Upper lobe of right lung (tissue), 1 donor: Measurements from ENCODE around the gene ABHD17A. TPM values are rescaled to one million over a fixed set of nuclear protein-coding genes. Genes with fewer than 3 reads are reported as not detected.

Experiments
- ATAC-seq: fragments of 200-7000 bp; cut with Tn5 transposase; one replicate; pipeline ENCODE4 v1.9.1; 2020; ENCODE audit warnings: mild to moderate bottlenecking, moderate library complexity
- DNase-seq: peaks from one replicate; pipeline ENCODE4 v3.0.0-alpha.2; 2020
- H3K27ac ChIP-seq: fragments of 200-600 bp; one replicate; pipeline ENCODE4 v1.8.0; 2022
- H3K27me3 ChIP-seq: fragments of 200-600 bp; one replicate; pipeline ENCODE4 v1.8.0; 2022; ENCODE audit warnings: mild to moderate bottlenecking
- H3K36me3 ChIP-seq: fragments of 200-600 bp; one replicate; pipeline ENCODE4 v1.8.0; 2022
- H3K4me1 ChIP-seq: fragments of 200-600 bp; one replicate; pipeline ENCODE4 v1.8.0; 2022
- H3K4me3 ChIP-seq: fragments of 200-600 bp; one replicate; pipeline ENCODE4 v1.8.0; 2022; ENCODE audit warnings: mild to moderate bottlenecking
- H3K9me3 ChIP-seq: fragments of 200-600 bp; one replicate; pipeline ENCODE4 v1.8.0; 2022
- CTCF ChIP-seq: fragments of 200-600 bp; IDR thresholded peaks from one replicate; pipeline ENCODE4 v1.8.0; 2022; ENCODE audit warnings: antibody characterized with exemption
- intact Hi-C: fragments of 100-400 bp; cut with DNase I; formaldehyde crosslinking; loops from one replicate; pipeline ENCODE4 v1.11.0; 2022
- total RNA-seq: library from RNA; stranded (reverse); fragmentation: NEBNext Ultra II Directional; extraction: Animal tissue kit (Norgen Biotek cat#: 25700); gene quantifications from one replicate; pipeline ENCODE4 v1.2.1, GENCODE V29; 2021
- donor health status: DM: no; HTN: yes; CAD: no; lungs with severe emphysema.

Gene ABHD17A
- total RNA-seq, 1 donor from 2014 or later: 76.1 TPM

GRCh38 chr19:1840541-1841115 lies 44.7 kb downstream of the ABHD17A start:
- no peak for TF ChIP-seq CTCF
- Histone ChIP-seq H3K27ac (peak overlapping the region; percentile 47), H3K36me3 (no peaks in the 10 kb centered on the region), H3K27me3 (no peaks in the 10 kb centered on the region), H3K4me1 (peaks cover 56% of the 10 kb centered on the region), H3K4me3 (peak overlapping the region; percentile 38), H3K9me3 (no peaks in the 10 kb centered on the region)
- DNase-seq (no peak), ATAC-seq (peak; percentile 24)
- intact Hi-C loops: no loop called here

GRCh38 chr19:1839658-1840540 lies 45.4 kb downstream of the ABHD17A start:
- intact Hi-C loops: no loop called here

DNA sequence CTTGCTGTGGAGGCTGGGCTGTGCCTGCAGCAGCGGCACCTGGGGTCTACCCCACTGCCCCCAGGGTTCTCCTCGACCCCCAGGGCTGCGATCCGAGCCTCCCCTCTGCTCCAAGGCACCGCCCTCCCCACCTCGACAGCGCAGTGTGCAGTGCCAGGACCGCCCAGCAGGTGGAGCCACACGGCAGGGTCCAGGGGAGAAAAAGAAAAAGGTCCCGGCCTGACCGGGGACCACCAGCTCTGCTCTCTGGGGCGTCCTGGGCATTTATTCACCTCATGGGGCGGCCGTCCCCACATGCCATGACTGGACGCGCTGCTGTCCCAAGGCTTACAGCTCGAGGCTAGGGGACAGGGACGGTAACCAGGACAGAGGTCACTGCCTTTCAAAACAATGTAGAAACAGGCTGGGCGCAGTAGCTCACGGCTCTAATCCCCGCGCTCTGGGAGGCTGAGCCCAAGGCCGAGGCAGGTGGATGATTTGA lies 47.6 kb downstream of the ABHD17A start:
- DNase-seq (no peak), ATAC-seq (peak; percentile 65)
- H3K36me3 ChIP-seq: no peaks in the 10 kb centered on the region
- no peaks in the 10 kb centered on the region for H3K9me3 ChIP-seq
- H3K27me3 ChIP-seq: no peaks in the 10 kb centered on the region
- H3K4me1 ChIP-seq: peaks cover 34% of the 10 kb centered on the region
- intact Hi-C loops: no loop called here
- H3K27ac ChIP-seq: no peak overlapping the region
- no peak overlapping the region for H3K4me3 ChIP-seq
- peak; percentile 87 for TF ChIP-seq CTCF

More at GRCh38 chr19:1839658-1840540, 45.4 kb downstream of the ABHD17A start:
- peak; percentile 5 for ATAC-seq
- no peaks in the 10 kb centered on the region for H3K36me3 ChIP-seq
- H3K27me3 ChIP-seq: no peaks in the 10 kb centered on the region
- peak overlapping the region; percentile 8 for H3K4me3 ChIP-seq
- peaks cover 48% of the 10 kb centered on the region for H3K4me1 ChIP-seq
- no peak for DNase-seq
- no peaks in the 10 kb centered on the region for H3K9me3 ChIP-seq
- no peak for TF ChIP-seq CTCF
- H3K27ac ChIP-seq: peak overlapping the region; percentile 47

- no peak overlapping the region for H3K4me3 ChIP-seq
- no peak overlapping the region for H3K27ac ChIP-seq
- intact Hi-C loops: no loop called here
- ATAC-seq (no peak), DNase-seq (no peak)
- H3K27me3 ChIP-seq: no peaks in the 10 kb centered on the region
- H3K9me3 ChIP-seq: no peaks in the 10 kb centered on the region
- no peaks in the 10 kb centered on the region for H3K36me3 ChIP-seq
- TF ChIP-seq CTCF: no peak
- H3K4me1 ChIP-seq: peaks cover 34% of the 10 kb centered on the region
Measured at GRCh38 chr19:1837222-1837565, 48.1 kb downstream of the ABHD17A start.

DNA sequence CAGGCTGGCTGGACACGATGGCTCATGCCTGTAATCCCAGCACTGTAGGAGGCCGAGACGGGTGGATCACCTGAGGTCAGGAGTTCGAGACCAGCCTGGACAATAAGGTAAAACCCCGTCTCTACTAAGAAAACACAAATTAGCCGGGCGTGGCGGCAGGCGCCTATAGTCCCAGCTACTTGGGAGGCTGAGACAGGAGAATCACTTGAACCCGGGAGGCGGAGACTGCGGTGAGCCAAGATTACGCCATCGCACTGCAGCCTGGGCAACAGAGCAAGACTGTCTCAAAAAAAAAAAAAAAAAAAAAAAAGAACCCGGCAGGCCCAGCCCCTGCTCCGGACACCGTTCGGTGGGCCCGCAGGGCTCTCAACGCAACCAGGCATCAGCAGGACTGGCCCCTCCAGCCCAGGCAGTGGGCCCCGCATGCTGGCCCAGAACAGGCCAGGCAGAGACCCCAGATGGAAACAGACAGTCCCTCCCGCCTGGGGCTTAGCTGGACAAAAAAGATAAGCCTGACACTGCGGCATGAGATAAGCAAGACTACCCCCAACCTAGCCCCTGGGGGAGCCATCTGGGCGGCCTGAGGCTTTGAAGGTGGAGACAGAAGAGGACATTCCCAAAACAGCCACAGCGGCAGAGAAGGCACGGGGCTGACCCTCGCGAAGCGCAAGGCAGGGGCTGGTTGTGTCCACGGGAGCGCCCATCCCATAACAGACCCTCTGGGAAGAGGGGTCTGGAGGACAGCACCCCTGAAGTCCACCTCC lies 48.7 kb downstream of the ABHD17A start:
- H3K9me3 ChIP-seq: no peaks in the 10 kb centered on the region
- no peak overlapping the region for H3K4me3 ChIP-seq
- DNase-seq: no peak
- no peak for ATAC-seq
- TF ChIP-seq CTCF: no peak
- H3K27me3 ChIP-seq: no peaks in the 10 kb centered on the region
- peaks cover 30% of the 10 kb centered on the region for H3K4me1 ChIP-seq
- H3K36me3 ChIP-seq: no peaks in the 10 kb centered on the region
- H3K27ac ChIP-seq: no peak overlapping the region
- intact Hi-C loops: no loop called here
